Karpas-422 (cell line): ENCODE results near the gene FOXS1. TPM values are rescaled to one million over a fixed set of nuclear protein-coding genes. Genes with fewer than 3 reads are reported as not detected.

Experiments used
- DNase-seq: peaks from one replicate; pipeline ENCODE4 v3.0.0-alpha.2; 2015
- H2AFZ ChIP-seq: fragments of 200-600 bp; sonication (generic); 2 replicates; pipeline ENCODE4 v1.6.1; 2014; ENCODE audit warnings: antibody characterized with exemption, low read length, mixed read lengths
- H3K27ac ChIP-seq: fragments of 200-600 bp; sonication (generic); 2 replicates; pipeline ENCODE4 v1.5.1; 2014; ENCODE audit warnings: mild to moderate bottlenecking, low read length, moderate library complexity
- H3K27me3 ChIP-seq: fragments of 200-600 bp; sonication (generic); 2 replicates; pipeline ENCODE4 v1.6.1; 2014; ENCODE audit warnings: low read length, mixed read lengths
- H3K36me3 ChIP-seq: fragments of 200-600 bp; sonication (generic); 2 replicates; pipeline ENCODE4 v1.6.1; 2014; ENCODE audit warnings: low read length, mixed read lengths; ENCODE audit not compliant: insufficient read depth
- H3K4me1 ChIP-seq: fragments of 200-600 bp; sonication (generic); 2 replicates; pipeline ENCODE4 v1.6.1; 2014; ENCODE audit warnings: mild to moderate bottlenecking, low read length, mixed read lengths
- H3K4me2 ChIP-seq: fragments of 200-600 bp; sonication (generic); 2 replicates; pipeline ENCODE4 v1.6.1; 2014; ENCODE audit warnings: low read length, low read depth, mild to moderate bottlenecking; ENCODE audit not compliant: poor library complexity, severe bottlenecking
- H3K4me3 ChIP-seq: fragments of 200-600 bp; sonication (generic); 2 replicates; pipeline ENCODE4 v1.5.1; 2014; ENCODE audit warnings: mild to moderate bottlenecking, antibody characterized with exemption, low read length, mixed read lengths
- H3K79me2 ChIP-seq: fragments of 200-600 bp; sonication (generic); 2 replicates; pipeline ENCODE4 v1.6.1; 2014; ENCODE audit warnings: mild to moderate bottlenecking, low read length, mixed read lengths
- H3K9ac ChIP-seq: fragments of 200-600 bp; sonication (generic); 2 replicates; pipeline ENCODE4 v1.6.0; 2014; ENCODE audit warnings: low read length
- H3K9me2 ChIP-seq: fragments of 200-600 bp; sonication (generic), shearing (Covaris generic); replicated peaks from 2 replicates; pipeline ENCODE4 v1.6.0; 2014; ENCODE audit warnings: mild to moderate bottlenecking, low read length, moderate library complexity; ENCODE audit not compliant: insufficient read depth
- H3K9me3 ChIP-seq: fragments of 300-700, 200-600 bp; sonication (generic); 2 replicates; pipeline ENCODE4 v1.6.1; 2014; ENCODE audit warnings: low read length, mixed read lengths
- H4K20me1 ChIP-seq: fragments of 200-600 bp; sonication (generic); 2 replicates; pipeline ENCODE4 v1.6.1; 2014; ENCODE audit warnings: mild to moderate bottlenecking, antibody characterized with exemption, low read length, low read depth; ENCODE audit not compliant: insufficient read depth
- small RNA-seq: library from RNA; depleted of rRNA; stranded (forward); fragments of <200 nt; gene quantifications from one replicate; pipeline ENCODE3, GENCODE V24; 2014
- total RNA-seq: library from RNA; depleted of rRNA; stranded (reverse); fragments of >200 nt; shearing (Covaris generic); gene quantifications from 2 replicates; pipeline ENCODE4 v1.2.3, GENCODE V29; 2014; ENCODE audit warnings: low replicate concordance; rRNA removed

Gene FOXS1
- total RNA-seq, 1 experiment from 2014 or later = not detected

DNA sequence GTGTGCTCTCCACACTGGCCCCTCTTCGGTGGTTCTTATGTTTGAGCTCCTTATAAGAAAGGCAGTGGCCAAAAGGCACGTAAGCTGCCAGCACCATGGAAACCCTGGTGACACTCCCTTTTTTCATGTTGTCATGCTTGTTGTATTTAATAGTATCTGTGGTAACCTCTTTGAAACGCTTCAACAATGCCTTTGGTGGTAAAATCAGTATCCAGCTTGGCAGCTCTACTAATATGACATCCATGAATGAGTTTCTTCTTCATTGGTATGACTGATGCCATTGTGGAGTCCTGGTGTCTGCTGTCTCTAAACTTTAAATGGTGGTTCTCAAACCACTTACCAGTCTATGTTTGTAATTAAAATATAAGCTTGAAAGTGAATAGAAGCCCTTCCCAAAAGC, 36.9 kb downstream of the FOXS1 start:
- no peaks in the 10 kb centered on the region for H4K20me1 ChIP-seq
- H3K36me3 ChIP-seq = peaks cover 26% of the 10 kb centered on the region; the same call in 1 of the 2 replicates
- no peaks in the 10 kb centered on the region for H3K9me3 ChIP-seq
- no peak overlapping the region for H3K4me2 ChIP-seq
- no peak overlapping the region for H3K27ac ChIP-seq
- DNase-seq = no peak
- H3K4me3 ChIP-seq = no peak overlapping the region
- H3K9ac ChIP-seq = no peak overlapping the region
- no peaks in the 10 kb centered on the region for H3K9me2 ChIP-seq
- H2AFZ ChIP-seq = no peak overlapping the region
- H3K4me1 ChIP-seq = no peaks in the 10 kb centered on the region
- no peaks in the 10 kb centered on the region for H3K79me2 ChIP-seq
- H3K27me3 ChIP-seq = no peaks in the 10 kb centered on the region

DNA sequence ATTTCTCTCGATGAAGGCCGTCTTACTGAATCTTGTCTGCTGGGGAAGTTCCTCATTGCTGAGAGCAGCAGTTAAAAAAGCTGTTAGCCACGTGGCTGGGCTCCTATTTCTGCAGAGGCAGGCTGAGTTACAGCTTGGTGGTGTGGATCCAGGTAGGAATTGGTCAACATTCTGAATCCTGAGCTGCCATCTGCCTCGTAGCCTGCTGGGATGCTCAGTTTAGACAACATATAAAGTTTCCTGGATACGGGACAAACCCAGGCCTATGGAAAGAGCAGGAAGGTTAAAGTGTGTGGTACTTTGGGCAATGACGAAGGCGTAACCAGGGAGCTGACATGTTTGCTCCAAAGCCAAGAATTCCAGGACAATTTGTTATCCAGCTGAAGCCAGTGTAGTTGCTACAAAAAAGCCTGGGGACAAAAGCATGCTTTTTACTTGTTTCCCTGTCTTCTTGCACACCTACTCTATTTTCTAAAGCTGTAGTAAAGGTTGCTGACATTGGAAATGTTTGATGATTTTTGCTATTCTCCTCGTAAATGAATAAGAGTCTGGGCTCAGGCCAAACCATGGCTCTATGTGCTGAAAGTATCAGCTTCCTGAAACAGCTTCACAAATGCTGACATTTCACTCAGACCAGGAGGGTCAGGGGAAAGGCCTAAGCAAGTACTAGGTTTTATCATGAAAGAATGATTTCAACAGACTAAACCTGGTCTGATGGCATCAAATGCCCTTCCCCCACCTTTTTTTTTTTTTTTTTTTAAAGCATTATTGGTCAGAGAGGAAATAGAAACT, 38.6 kb downstream of the FOXS1 start:
- Histone ChIP-seq H3K79me2 (no peaks in the 10 kb centered on the region), H2AFZ (no peak overlapping the region), H3K4me3 (no peak overlapping the region), H4K20me1 (no peaks in the 10 kb centered on the region), H3K27ac (no peak overlapping the region), H3K27me3 (no peaks in the 10 kb centered on the region), H3K9me3 (no peaks in the 10 kb centered on the region), H3K9ac (no peak overlapping the region), H3K4me1 (no peaks in the 10 kb centered on the region), H3K4me2 (no peak overlapping the region), H3K9me2 (no peaks in the 10 kb centered on the region), H3K36me3 (peaks cover 33% of the 10 kb centered on the region; the same call in 1 of the 2 replicates)
- no peak for DNase-seq

DNA sequence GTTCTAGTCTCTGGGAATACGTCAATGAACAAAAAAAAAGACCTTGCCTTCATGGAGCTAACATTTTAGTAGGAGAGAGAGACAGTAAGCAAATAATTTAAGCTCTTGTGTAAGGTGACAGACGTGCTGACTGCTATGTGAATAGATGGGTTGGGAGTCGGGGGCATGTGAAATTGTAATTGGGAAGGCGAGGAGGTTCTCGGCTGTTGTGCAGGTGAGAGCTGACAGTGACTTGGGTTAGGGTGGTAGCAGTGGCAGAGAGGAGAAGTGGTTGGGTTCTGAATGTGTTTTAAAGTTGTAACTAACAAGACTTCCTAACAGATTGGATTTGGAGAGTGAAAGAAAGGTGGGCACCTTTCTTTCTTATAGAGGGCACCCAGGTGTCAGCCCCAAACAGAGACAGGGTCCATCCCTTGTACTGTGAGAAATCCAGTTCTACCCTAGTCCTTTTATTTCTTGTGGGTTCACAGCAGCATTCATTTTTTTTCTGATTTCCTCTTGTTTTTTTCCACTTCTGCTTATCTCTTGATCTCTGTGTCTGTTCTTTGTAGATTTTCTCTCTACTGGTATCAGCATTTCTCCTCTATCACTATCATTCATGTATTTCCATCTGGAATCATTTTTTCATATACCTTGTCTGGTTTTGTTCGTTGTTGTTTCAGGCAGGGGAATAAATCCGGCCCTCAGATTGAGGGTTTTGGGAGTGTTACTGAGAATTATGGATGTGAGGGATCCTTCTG, 41.7 kb downstream of the FOXS1 start:
- H3K9me2 ChIP-seq = no peaks in the 10 kb centered on the region
- H3K4me2 ChIP-seq = no peak overlapping the region
- no peak for DNase-seq
- no peaks in the 10 kb centered on the region for H4K20me1 ChIP-seq
- H3K79me2 ChIP-seq = no peaks in the 10 kb centered on the region
- H3K9me3 ChIP-seq = no peaks in the 10 kb centered on the region
- no peak overlapping the region for H2AFZ ChIP-seq
- no peaks in the 10 kb centered on the region for H3K4me1 ChIP-seq
- no peak overlapping the region for H3K4me3 ChIP-seq
- no peak overlapping the region for H3K9ac ChIP-seq
- no peaks in the 10 kb centered on the region for H3K27me3 ChIP-seq
- peaks cover 56% of the 10 kb centered on the region; the same call in 1 of the 2 replicates for H3K36me3 ChIP-seq
- H3K27ac ChIP-seq = no peak overlapping the region

DNA sequence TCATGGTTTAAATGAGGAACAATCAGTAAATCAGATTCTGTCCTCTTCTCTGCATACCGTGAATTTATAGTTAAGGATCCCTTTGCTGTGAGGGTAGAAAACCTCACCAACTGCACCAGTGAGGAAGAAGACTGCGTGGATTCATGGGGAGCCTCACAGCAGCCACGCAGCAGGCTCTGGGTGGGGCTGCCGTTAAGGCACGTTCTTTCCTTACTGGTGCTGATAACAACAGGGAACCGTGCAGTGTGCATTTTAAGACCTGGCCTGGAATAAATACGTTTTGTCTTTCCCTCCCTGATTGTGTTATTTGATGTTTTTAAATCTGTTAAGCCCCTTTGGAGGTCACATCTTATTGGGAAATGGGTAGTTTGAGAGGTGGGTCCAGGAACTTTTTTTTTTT, 43.9 kb downstream of the FOXS1 start:
- Histone ChIP-seq H3K9me2 (no peaks in the 10 kb centered on the region), H3K27me3 (no peaks in the 10 kb centered on the region), H2AFZ (no peak overlapping the region), H4K20me1 (no peaks in the 10 kb centered on the region), H3K36me3 (peaks cover 71% of the 10 kb centered on the region; the same call in 1 of the 2 replicates), H3K79me2 (no peaks in the 10 kb centered on the region), H3K9me3 (no peaks in the 10 kb centered on the region), H3K9ac (no peak overlapping the region), H3K4me1 (no peaks in the 10 kb centered on the region), H3K27ac (no peak overlapping the region), H3K4me2 (no peak overlapping the region), H3K4me3 (no peak overlapping the region)
- peak; percentile 4 for DNase-seq

DNA sequence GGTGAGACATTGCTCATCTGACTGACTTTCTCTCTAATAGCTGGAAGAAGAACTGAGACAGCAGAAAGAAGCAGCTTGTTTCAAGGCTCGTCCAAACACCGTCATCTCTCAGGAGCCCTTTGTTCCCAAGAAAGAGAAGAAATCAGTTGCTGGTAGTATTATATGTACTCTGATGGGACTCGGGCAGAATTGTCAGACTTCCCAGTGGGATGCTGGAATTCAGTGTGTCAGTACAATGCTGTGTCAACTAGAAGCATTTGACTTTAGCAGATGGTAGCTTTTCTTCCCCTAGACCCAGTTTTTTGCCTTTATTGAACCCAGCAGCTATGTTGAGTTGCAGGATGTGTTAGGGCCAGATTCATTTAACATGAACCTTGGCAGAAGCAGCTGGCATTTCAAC, 48.0 kb downstream of the FOXS1 start:
- no peak overlapping the region for H3K9ac ChIP-seq
- H2AFZ ChIP-seq = no peak overlapping the region
- H4K20me1 ChIP-seq = no peaks in the 10 kb centered on the region
- H3K27ac ChIP-seq = no peak overlapping the region
- H3K4me3 ChIP-seq = no peak overlapping the region
- H3K4me1 ChIP-seq = no peaks in the 10 kb centered on the region
- no peaks in the 10 kb centered on the region for H3K27me3 ChIP-seq
- no peaks in the 10 kb centered on the region for H3K9me3 ChIP-seq
- 0 out of 2 replicates have a peak, but pooled peaks cover 3% of the 10 kb centered on the region for H3K79me2 ChIP-seq
- no peak overlapping the region for H3K4me2 ChIP-seq
- H3K36me3 ChIP-seq = peaks cover 78% of the 10 kb centered on the region
- no peaks in the 10 kb centered on the region for H3K9me2 ChIP-seq
- peak; percentile 36 for DNase-seq

Small RNAs within 50 kb of the gene (small RNA-seq; reads per million reads assigned to genes)
- not detected for gene AL160175.1

Other genes with a start within 250 kb of the FOXS1 start
- gene ID1, start 240.3 kb downstream of the FOXS1 start, total RNA-seq = 5.0 TPM in 1 of 2 replicates, not detected in the other
- not detected in 2 replicates for gene COX4I2, start 207.7 kb downstream of the FOXS1 start, total RNA-seq
- gene BCL2L1, start 122.7 kb downstream of the FOXS1 start, total RNA-seq = 41.0 and 56.1 TPM in 2 replicates
- gene TPX2, start 106.3 kb downstream of the FOXS1 start, total RNA-seq = 54.0 and 55.5 TPM in 2 replicates
- 0.22 TPM in 2 replicates for gene MYLK2, start 26.2 kb downstream of the FOXS1 start, total RNA-seq
- not detected in 2 replicates for gene DUSP15, start 24.9 kb upstream of the FOXS1 start, total RNA-seq
- not detected in 2 replicates for gene TTLL9, start 25.0 kb upstream of the FOXS1 start, total RNA-seq
- 5.7 and 10.7 TPM in 2 replicates for gene PDRG1, start 106.4 kb upstream of the FOXS1 start, total RNA-seq
- under 0.01 TPM in 1 of 2 replicates, not detected in the other for gene XKR7, start 122.5 kb upstream of the FOXS1 start, total RNA-seq
- 0.36 and 0.78 TPM in 2 replicates for gene CCM2L, start 164.8 kb upstream of the FOXS1 start, total RNA-seq
- 16.9 and 22.5 TPM in 2 replicates for gene HCK, start 206.6 kb upstream of the FOXS1 start, total RNA-seq